BJ (cell line): ENCODE results near the gene SLC22A5. TPM values are rescaled to one million over a fixed set of nuclear protein-coding genes. Genes with fewer than 3 reads are reported as not detected.

Source experiments
- CTCF ChIA-PET: fragments of 350-600 bp; formaldehyde crosslinking; extraction: SDS; loops from one replicate; lab custom pipeline; 2021; ENCODE audit warnings: antibody characterized with exemption, inconsistent platforms; lab: Yijun Ruan, JAX
- POLR2A ChIA-PET: fragments of 300-600 bp; sonication (Branson Sonifier 250); formaldehyde crosslinking; extraction: SDS; loops from one replicate; lab custom pipeline; 2021; ENCODE audit warnings: antibody characterized with exemption; lab: Charles Lee
- DNase-seq: peaks from one replicate; pipeline ENCODE4 v3.0.0-alpha.2; 2011; ENCODE audit warnings: low read depth
- H3K27me3 ChIP-seq: 2 replicates; pipeline ENCODE4 v1.6.0; 2011; ENCODE audit warnings: low read length; ENCODE audit not compliant: control insufficient read depth, insufficient read depth
- H3K36me3 ChIP-seq: 2 replicates; pipeline ENCODE4 v1.5.1; 2011; ENCODE audit warnings: low read length; ENCODE audit not compliant: control insufficient read depth, insufficient read depth
- H3K4me3 ChIP-seq: 2 replicates; pipeline ENCODE4 v1.5.1; 2011; ENCODE audit warnings: low read depth, mild to moderate bottlenecking, control low read depth, low read length
- polyA plus RNA-seq: library from polyadenylated mRNA; depleted of rRNA; stranded (reverse); fragments of >200 nt; gene quantifications from 2 replicates; pipeline ENCODE4 v1.2.3, GENCODE V29; 2011
- TF ChIP-seq, protein P1 (sequence below): IDR thresholded peaks from 2 replicates; pipeline ENCODE4 v1.5.1; 2011; ENCODE audit warnings: low read depth, mild to moderate bottlenecking, control low read depth, inconsistent platforms, low read length, moderate library complexity; ENCODE audit not compliant: insufficient read depth

The SLC22A5 gene
- polyA plus RNA-seq, 1 experiment: 13.8 TPM

DNA sequence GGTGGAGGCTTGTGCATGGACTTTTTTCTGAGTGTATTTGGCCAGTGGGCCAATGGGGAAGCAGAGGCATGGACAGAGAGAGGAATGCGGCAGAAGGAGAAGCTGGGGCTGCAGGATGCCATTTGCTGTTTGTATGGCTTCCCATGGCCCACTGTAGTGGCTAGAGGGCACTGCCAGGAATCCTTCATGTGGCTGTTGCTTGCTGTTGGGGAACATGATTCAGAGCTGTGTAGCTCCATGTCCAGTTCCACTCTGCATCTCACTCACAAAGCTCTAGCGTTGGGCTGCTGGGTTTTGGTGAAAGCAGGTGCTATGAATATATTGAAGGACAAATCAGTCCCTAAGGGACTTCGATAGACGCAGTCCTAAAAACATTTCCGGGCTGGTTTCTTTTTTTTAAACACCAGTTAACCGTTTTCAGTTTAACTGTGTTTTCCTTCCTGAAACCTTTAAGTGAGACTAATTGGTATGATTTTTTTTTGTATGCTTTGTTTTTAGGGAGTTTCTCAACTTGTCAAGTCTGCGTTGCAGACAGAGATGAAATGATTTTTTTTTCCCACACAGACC is 51.3 kb downstream of the SLC22A5 start:
- POLR2A ChIA-PET: no interaction called here
- Histone ChIP-seq H3K27me3 (no peaks in the 10 kb centered on the region), H3K4me3 (no peak overlapping the region), H3K36me3 (no peaks in the 10 kb centered on the region; the same call in 1 of the 2 replicates)
- TF ChIP-seq, protein P1, sequence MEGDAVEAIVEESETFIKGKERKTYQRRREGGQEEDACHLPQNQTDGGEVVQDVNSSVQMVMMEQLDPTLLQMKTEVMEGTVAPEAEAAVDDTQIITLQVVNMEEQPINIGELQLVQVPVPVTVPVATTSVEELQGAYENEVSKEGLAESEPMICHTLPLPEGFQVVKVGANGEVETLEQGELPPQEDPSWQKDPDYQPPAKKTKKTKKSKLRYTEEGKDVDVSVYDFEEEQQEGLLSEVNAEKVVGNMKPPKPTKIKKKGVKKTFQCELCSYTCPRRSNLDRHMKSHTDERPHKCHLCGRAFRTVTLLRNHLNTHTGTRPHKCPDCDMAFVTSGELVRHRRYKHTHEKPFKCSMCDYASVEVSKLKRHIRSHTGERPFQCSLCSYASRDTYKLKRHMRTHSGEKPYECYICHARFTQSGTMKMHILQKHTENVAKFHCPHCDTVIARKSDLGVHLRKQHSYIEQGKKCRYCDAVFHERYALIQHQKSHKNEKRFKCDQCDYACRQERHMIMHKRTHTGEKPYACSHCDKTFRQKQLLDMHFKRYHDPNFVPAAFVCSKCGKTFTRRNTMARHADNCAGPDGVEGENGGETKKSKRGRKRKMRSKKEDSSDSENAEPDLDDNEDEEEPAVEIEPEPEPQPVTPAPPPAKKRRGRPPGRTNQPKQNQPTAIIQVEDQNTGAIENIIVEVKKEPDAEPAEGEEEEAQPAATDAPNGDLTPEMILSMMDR: no peak
- CTCF ChIA-PET: interaction anchor here (0.6 to 1.7 kb wide), 15 partner anchors 10 to 82 kb away, joined by 3 to 17 read pairs (median 5); partner anchors contain the start of gene IRF1
- DNase-seq: no peak

DNA sequence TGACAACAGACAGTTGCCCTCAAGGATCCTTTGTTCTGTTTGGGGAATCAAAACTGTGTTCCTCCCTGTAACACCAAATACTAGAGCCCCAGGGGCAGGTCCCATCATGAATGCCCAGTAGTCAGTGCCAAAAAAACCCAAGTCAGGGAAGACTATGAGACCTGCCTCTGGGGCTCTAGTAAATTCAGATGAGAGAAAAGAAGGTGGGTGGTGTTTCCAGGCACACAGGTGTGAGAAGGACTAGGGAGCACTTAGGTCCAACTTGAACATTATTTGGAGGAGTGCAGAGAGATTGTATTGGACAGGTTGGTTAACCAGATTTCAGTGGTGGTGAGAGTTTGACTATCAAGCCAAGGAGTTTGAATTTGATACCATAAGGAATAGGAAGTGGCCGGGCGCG is 52.0 kb downstream of the SLC22A5 start:
- DNase-seq: no peak
- H3K36me3 ChIP-seq: no peaks in the 10 kb centered on the region; the same call in 1 of the 2 replicates
- POLR2A ChIA-PET: no interaction called here
- H3K27me3 ChIP-seq: no peaks in the 10 kb centered on the region
- H3K4me3 ChIP-seq: no peak overlapping the region
- TF ChIP-seq, protein P1: no peak
- CTCF ChIA-PET: interaction anchor here (1.4 to 7.1 kb wide), 3 partner anchors 10 to 78 kb away, joined by 4 to 77 read pairs (median 6); no protein-coding TSS in a partner anchor

GRCh38 chr5:132422720-132423437 is 53.4 kb downstream of the SLC22A5 start:
- TF ChIP-seq, protein P1: no peak
- ChIA-PET CTCF (interaction anchor here (0.6 to 7.1 kb wide), 6 partner anchors 27 to 76 kb away, joined by 3 to 77 read pairs (median 5); partner anchors contain the start of gene IRF1), POLR2A (no interaction called here)
- Histone ChIP-seq H3K4me3 (no peak overlapping the region), H3K27me3 (no peaks in the 10 kb centered on the region), H3K36me3 (no peaks in the 10 kb centered on the region; the same call in 1 of the 2 replicates)
- DNase-seq: no peak

GRCh38 chr5:132423438-132423898 is 54.0 kb downstream of the SLC22A5 start:
- ChIA-PET CTCF (interaction anchor here (1.2 to 7.1 kb wide), 5 partner anchors 35 to 76 kb away, joined by 3 to 77 read pairs (median 29); partner anchors contain the start of gene IRF1), POLR2A (no interaction called here)
- no peak for DNase-seq

More at GRCh38 chr5:132423438-132423898, 54.0 kb downstream of the SLC22A5 start:
- no peaks in the 10 kb centered on the region for H3K27me3 ChIP-seq
- no peak overlapping the region for H3K4me3 ChIP-seq
- TF ChIP-seq, protein P1: no peak
- no peaks in the 10 kb centered on the region; the same call in 1 of the 2 replicates for H3K36me3 ChIP-seq
